HG03571 (cell line): ENCODE data around the gene CBFA2T3.

Source experiments
- ATAC-seq: cut with Tn5 transposase; IDR thresholded peaks from one replicate; pipeline ENCODE4 v1.9.1; 2021; ENCODE audit not compliant: unreplicated experiment

CBFA2T3 gene

GRCh38 chr16:88940862-88941817, 35.9 kb downstream of the CBFA2T3 start:
- ATAC-seq = no peak

GRCh38 chr16:88939972-88940861, 36.8 kb downstream of the CBFA2T3 start:
- no peak for ATAC-seq

- ATAC-seq = no peak
These were observed 37.6 kb downstream of the CBFA2T3 start for GRCh38 chr16:88939245-88939971.

GRCh38 chr16:88938777-88939244, 38.2 kb downstream of the CBFA2T3 start:
- ATAC-seq = no peak

- no peak for ATAC-seq
These were observed 38.8 kb downstream of the CBFA2T3 start for GRCh38 chr16:88938119-88938776.

- no peak for ATAC-seq
These were observed 39.8 kb downstream of the CBFA2T3 start for GRCh38 chr16:88937206-88937621.

- no peak for ATAC-seq
These were observed 40.3 kb downstream of the CBFA2T3 start for GRCh38 chr16:88936556-88937205.

- no peak for ATAC-seq
These were observed 40.9 kb downstream of the CBFA2T3 start for GRCh38 chr16:88936008-88936555.

- ATAC-seq = no peak
These were observed 42.8 kb downstream of the CBFA2T3 start for GRCh38 chr16:88934066-88934667.

GRCh38 chr16:88932929-88933328, 44.1 kb downstream of the CBFA2T3 start:
- ATAC-seq = no peak

GRCh38 chr16:88931936-88932335, 45.1 kb downstream of the CBFA2T3 start:
- no peak for ATAC-seq

- no peak for ATAC-seq
These were observed 45.6 kb downstream of the CBFA2T3 start for GRCh38 chr16:88931373-88931900.

GRCh38 chr16:88930716-88931115, 46.3 kb downstream of the CBFA2T3 start:
- no peak for ATAC-seq

- ATAC-seq = no peak
These were observed 47.9 kb downstream of the CBFA2T3 start for GRCh38 chr16:88929091-88929445.

GRCh38 chr16:88928405-88929090, 48.5 kb downstream of the CBFA2T3 start:
- no peak for ATAC-seq

GRCh38 chr16:88927661-88928060, 49.3 kb downstream of the CBFA2T3 start:
- ATAC-seq = no peak

GRCh38 chr16:88927010-88927409, 50.0 kb downstream of the CBFA2T3 start:
- no peak for ATAC-seq

- ATAC-seq = no peak
These were observed 50.5 kb downstream of the CBFA2T3 start for GRCh38 chr16:88926374-88926990.
